Suprapubic skin (tissue), 4 donors: ENCODE results near the gene SLC5A1. TPM values are rescaled to one million over a fixed set of nuclear protein-coding genes. Genes with fewer than 3 reads are reported as not detected.

Experiments
- DNase-seq, 2 donors: peaks; one replicate each; pipeline ENCODE4 v3.0.0-alpha.2; 2019; ENCODE audit warnings: low spot score in 2 of 2
- H3K27ac ChIP-seq: fragments of 200-600 bp; sonication (generic); one replicate; pipeline ENCODE4 v1.5.1; 2019
- H3K27me3 ChIP-seq: fragments of 200-600 bp; sonication (generic); one replicate; pipeline ENCODE4 v1.5.1; 2019
- H3K36me3 ChIP-seq: fragments of 200-600 bp; sonication (generic); one replicate; pipeline ENCODE4 v1.5.1; 2019
- H3K4me1 ChIP-seq: fragments of 200-600 bp; sonication (generic); one replicate; pipeline ENCODE4 v1.5.1; 2019
- H3K4me3 ChIP-seq: fragments of 200-600 bp; sonication (generic); one replicate; pipeline ENCODE4 v1.5.1; 2019; ENCODE audit warnings: mild to moderate bottlenecking
- H3K9me3 ChIP-seq: fragments of 200-600 bp; sonication (generic); one replicate; pipeline ENCODE4 v1.5.1; 2019
- EP300 ChIP-seq: sonication (generic); formaldehyde crosslinking; IDR thresholded peaks from one replicate; pipeline ENCODE4 v1.6.1; 2017; ENCODE audit warnings: antibody characterized with exemption
- POLR2A ChIP-seq, 2 donors: fragments of 450-650 bp; IDR thresholded peaks; one replicate each; pipeline ENCODE4 v1.6.1; 2017; ENCODE audit warnings: antibody characterized with exemption in 2 of 2, mild to moderate bottlenecking in 2 of 2, moderate library complexity in 2 of 2
- POLR2AphosphoS5 ChIP-seq, 3 donors: sonication (generic); formaldehyde crosslinking; IDR thresholded peaks; one replicate each; pipeline ENCODE4 v1.6.1; 2017; ENCODE audit warnings: antibody characterized with exemption in 3 of 3
- WGBS: methylation state at CpG from one replicate; pipeline ENCODE4 v1.1.5; 2018; 5-methylcytosine and 5-hydroxymethylcytosine counted together
- total RNA-seq, 4 donors: library from RNA; depleted of rRNA; stranded (reverse); fragments of >200 nt; gene quantifications; one replicate each; pipeline ENCODE4 v1.1.0, GENCODE V29; 2016
- TF ChIP-seq, protein P1 (sequence below), 2 donors: fragments of 200-600 bp in 1 of 2; fragments of 450-650 bp in 1 of 2; sonication (generic) in 1 of 2; IDR thresholded peaks; one replicate each; pipeline ENCODE4 v1.5.1; 2016 to 2019; ENCODE audit warnings: antibody characterized with exemption in 2 of 2, mild to moderate bottlenecking in 1 of 2, moderate library complexity in 1 of 2

The SLC5A1 gene
- total RNA-seq, 4 donors from 2014 or later: 11.1 to 31.3 (median 22.3) TPM

DNA sequence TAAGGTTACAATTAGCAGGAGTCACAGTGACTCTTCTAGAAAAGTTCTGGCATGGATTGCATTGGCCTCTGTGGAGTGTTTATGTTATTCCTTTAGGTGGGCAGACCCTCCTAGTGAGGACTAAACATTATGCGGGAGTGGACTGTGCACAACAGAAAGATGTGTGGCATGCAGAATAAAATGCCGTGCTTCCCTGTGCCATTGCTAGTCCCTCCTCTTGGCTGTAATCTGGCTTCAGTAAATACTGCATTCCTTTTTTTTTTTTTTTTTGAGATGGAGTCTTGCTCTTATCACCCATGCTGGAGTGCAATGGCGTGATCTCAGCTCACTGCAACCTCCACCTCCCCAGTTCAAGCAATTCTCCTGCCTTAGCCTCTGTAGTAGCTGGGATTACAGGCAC, 45.0 kb downstream of the SLC5A1 start:
- no peaks in the 10 kb centered on the region for H3K4me1 ChIP-seq
- DNase-seq: no peak
- H3K27ac ChIP-seq: no peak overlapping the region

DNA sequence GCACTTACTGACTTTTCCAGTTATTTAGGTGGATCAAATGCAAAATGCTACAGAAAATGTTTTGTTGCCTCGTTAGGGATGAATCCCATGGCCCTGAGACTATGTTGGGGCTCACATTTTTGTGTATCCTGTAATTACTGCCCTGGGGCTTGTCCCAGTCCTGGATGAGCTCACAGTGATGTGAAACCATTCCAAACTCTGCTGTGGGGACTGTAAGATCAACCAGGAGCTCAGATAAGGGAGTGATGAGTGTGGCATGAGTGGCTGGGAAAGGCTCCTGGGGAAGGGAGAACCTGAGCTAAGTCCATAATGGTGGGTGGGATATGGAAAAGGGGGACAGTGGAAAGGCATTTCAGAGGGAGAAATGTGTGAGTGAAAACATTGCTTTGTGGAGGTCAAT, 54.0 kb downstream of the SLC5A1 start:
- Histone ChIP-seq H3K27ac (no peak overlapping the region), H3K4me3 (no peak overlapping the region), H3K9me3 (no peaks in the 10 kb centered on the region), H3K36me3 (no peaks in the 10 kb centered on the region), H3K27me3 (peaks cover 5% of the 10 kb centered on the region), H3K4me1 (no peaks in the 10 kb centered on the region)
- no peak for TF ChIP-seq POLR2A (IDR thresholded peaks at IDR 0.05)
- TF ChIP-seq, protein P1, sequence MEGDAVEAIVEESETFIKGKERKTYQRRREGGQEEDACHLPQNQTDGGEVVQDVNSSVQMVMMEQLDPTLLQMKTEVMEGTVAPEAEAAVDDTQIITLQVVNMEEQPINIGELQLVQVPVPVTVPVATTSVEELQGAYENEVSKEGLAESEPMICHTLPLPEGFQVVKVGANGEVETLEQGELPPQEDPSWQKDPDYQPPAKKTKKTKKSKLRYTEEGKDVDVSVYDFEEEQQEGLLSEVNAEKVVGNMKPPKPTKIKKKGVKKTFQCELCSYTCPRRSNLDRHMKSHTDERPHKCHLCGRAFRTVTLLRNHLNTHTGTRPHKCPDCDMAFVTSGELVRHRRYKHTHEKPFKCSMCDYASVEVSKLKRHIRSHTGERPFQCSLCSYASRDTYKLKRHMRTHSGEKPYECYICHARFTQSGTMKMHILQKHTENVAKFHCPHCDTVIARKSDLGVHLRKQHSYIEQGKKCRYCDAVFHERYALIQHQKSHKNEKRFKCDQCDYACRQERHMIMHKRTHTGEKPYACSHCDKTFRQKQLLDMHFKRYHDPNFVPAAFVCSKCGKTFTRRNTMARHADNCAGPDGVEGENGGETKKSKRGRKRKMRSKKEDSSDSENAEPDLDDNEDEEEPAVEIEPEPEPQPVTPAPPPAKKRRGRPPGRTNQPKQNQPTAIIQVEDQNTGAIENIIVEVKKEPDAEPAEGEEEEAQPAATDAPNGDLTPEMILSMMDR (IDR thresholded peaks at IDR 0.05): no peak
- no peak for TF ChIP-seq POLR2AphosphoS5 (IDR thresholded peaks at IDR 0.05)
- TF ChIP-seq EP300: no peak
- 22% methylated on average over 1 of the region's 1 CpG for WGBS
- DNase-seq: no peak

More for the DNA sequence above, 45.0 kb downstream of the SLC5A1 start:
- Histone ChIP-seq H3K27me3 (peaks cover 14% of the 10 kb centered on the region), H3K9me3 (no peaks in the 10 kb centered on the region), H3K36me3 (no peaks in the 10 kb centered on the region), H3K4me3 (no peak overlapping the region)
- TF ChIP-seq POLR2A (IDR thresholded peaks at IDR 0.05) (no peak), POLR2AphosphoS5 (IDR thresholded peaks at IDR 0.05) (no peak), EP300 (no peak)
- TF ChIP-seq, protein P1 (IDR thresholded peaks at IDR 0.05): no peak
- 76% methylated on average over 3 of the region's 3 CpGs for WGBS

DNA sequence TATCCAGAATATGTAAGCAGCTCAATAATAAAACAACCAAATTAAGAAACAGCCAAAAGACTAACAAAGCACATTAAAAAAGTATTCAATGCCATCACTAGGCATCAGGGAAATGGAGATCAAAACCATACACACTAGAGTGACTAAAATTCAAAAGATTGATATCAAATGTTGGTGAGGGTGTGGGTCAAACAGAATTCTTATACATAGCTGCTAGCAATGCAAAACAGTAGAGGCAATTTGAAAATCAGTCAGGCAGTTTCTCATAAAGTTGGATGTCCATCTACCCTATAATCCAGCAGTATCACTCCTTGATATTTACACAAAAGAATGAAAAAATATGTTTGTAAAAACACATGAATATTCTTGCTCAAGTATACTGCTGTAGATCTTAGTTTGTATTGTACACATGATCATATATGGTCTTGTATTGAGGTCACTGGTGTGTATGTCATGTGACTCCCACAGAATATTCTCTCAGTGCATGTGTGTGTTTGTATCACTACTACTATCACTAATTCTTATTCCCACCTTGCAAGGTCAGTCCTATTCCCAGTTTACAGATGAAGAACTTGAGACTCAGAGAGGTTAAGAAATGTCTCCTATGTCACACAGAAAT, 54.9 kb downstream of the SLC5A1 start:
- no peak for TF ChIP-seq POLR2A (IDR thresholded peaks at IDR 0.05)
- no peak for TF ChIP-seq POLR2AphosphoS5 (IDR thresholded peaks at IDR 0.05)
- TF ChIP-seq EP300: no peak
- TF ChIP-seq, protein P1 (IDR thresholded peaks at IDR 0.05): no peak
- DNase-seq: no peak

DNA sequence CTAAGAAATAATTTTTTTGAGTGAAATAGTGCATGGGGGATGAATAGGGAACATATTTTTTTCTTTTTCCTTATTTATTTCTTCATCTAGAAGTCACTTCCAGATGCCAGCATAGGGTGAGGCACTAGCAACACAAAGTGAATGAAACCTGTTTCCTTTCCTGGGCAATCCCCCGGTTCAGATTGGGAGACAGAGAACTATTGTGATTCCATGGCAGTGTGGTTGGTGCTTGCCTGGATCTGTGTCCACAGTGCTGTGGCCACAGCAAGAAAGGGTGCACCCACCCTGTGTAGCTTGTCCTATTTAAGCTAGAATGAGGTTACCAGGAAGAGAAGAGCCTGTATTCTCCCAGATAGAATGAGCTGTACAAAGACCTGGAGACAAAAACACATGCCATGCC, 57.6 kb downstream of the SLC5A1 start:
- TF ChIP-seq POLR2A (IDR thresholded peaks at IDR 0.05) (no peak), EP300 (no peak), POLR2AphosphoS5 (IDR thresholded peaks at IDR 0.05) (no peak)
- TF ChIP-seq, protein P1 (IDR thresholded peaks at IDR 0.05): no peak
- Histone ChIP-seq H3K4me3 (no peak overlapping the region), H3K27ac (no peak overlapping the region), H3K9me3 (no peaks in the 10 kb centered on the region), H3K27me3 (peaks cover 5% of the 10 kb centered on the region), H3K4me1 (no peaks in the 10 kb centered on the region), H3K36me3 (no peaks in the 10 kb centered on the region)
- WGBS: 38% methylated on average over 1 of the region's 1 CpG
- no peak for DNase-seq

More for the DNA sequence above, 54.9 kb downstream of the SLC5A1 start:
- H3K27me3 ChIP-seq: peaks cover 5% of the 10 kb centered on the region
- H3K27ac ChIP-seq: no peak overlapping the region
- H3K4me1 ChIP-seq: no peaks in the 10 kb centered on the region
- no peaks in the 10 kb centered on the region for H3K36me3 ChIP-seq
- no peaks in the 10 kb centered on the region for H3K9me3 ChIP-seq
- no peak overlapping the region for H3K4me3 ChIP-seq

DNA sequence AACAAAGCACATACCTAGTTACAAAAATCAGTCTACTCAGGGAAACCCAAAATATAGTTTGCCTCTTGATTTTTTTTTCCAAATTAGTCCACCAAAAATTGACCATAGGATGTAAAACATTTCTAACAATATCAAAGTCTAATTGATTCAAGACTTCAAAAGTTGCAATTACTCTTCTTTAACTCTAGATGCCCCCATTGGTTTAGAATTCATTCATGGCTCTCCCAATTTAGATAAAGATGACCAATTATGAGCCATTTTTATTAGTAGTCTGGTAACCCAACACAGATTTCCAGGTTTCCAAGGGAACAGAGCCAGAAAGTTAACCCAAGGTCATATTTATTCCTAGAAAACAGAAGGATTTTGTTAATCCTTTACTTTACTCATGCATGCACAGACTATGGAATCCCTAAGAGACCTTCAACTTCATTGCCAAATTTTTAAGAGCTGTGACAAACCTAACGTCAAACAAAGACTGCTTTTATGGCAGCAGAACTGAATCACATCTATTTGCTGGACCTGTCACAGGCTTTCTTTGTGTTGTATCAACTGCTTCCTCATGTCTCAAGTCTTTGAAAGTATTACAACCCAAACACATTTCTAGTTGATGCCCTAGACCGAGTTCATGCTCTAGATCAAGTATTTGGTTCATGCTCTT, 60.7 kb downstream of the SLC5A1 start:
- TF ChIP-seq EP300: no peak
- TF ChIP-seq, protein P1 (IDR thresholded peaks at IDR 0.05): peak in 1 of 2 donors; percentile 15
- no peak for DNase-seq
- Histone ChIP-seq H3K4me1 (no peaks in the 10 kb centered on the region), H3K9me3 (no peaks in the 10 kb centered on the region), H3K27ac (no peak overlapping the region), H3K36me3 (no peaks in the 10 kb centered on the region), H3K27me3 (peaks cover 5% of the 10 kb centered on the region), H3K4me3 (no peak overlapping the region)
- 61% methylated on average over 2 of the region's 2 CpGs for WGBS
